NCI-H1436 (cell line): ENCODE data around the gene ING5.

Experiments used
- DNase-seq: peaks from one replicate; lab custom pipeline; 2025; lab: John Stamatoyannopoulos, UW

Gene ING5

GRCh38 chr2:241672243-241673188 is 29.3 kb upstream of the ING5 start:
- DNase-seq, result no peak

GRCh38 chr2:241673189-241673663 is 28.6 kb upstream of the ING5 start:
- no peak for DNase-seq

- no peak for DNase-seq
These were observed 27.8 kb upstream of the ING5 start for GRCh38 chr2:241673797-241674725.

GRCh38 chr2:241675885-241676284 is 26.0 kb upstream of the ING5 start:
- DNase-seq, result no peak

GRCh38 chr2:241676665-241677064 is 25.2 kb upstream of the ING5 start:
- DNase-seq, result no peak

GRCh38 chr2:241677392-241677791 is 24.4 kb upstream of the ING5 start:
- DNase-seq, result no peak

- no peak for DNase-seq
These were observed 23.5 kb upstream of the ING5 start for GRCh38 chr2:241678307-241678706.

GRCh38 chr2:241678784-241679540 is 22.9 kb upstream of the ING5 start:
- DNase-seq, result no peak

GRCh38 chr2:241680044-241680443 is 21.8 kb upstream of the ING5 start:
- no peak for DNase-seq

GRCh38 chr2:241680827-241681599 is 20.8 kb upstream of the ING5 start:
- no peak for DNase-seq

GRCh38 chr2:241686324-241686649 is 15.6 kb upstream of the ING5 start:
- no peak for DNase-seq

- peak; percentile 94 for DNase-seq
These were observed 15.0 kb upstream of the ING5 start, which contains the start of gene DTYMK for GRCh38 chr2:241686650-241687425. DTYMK (minus strand) TSS chr2:241686815; CDS start chr2:241686783, 32 bp downstream.

- DNase-seq, result no peak
These were observed 12.5 kb upstream of the ING5 start for GRCh38 chr2:241689306-241689705.

GRCh38 chr2:241690202-241690717 is 11.6 kb upstream of the ING5 start:
- no peak for DNase-seq

- no peak for DNase-seq
These were observed 9.4 kb upstream of the ING5 start for GRCh38 chr2:241692448-241692847.

GRCh38 chr2:241695651-241696050 is 6.2 kb upstream of the ING5 start:
- no peak for DNase-seq

- DNase-seq, result no peak
These were observed 765 bp upstream of the ING5 start for GRCh38 chr2:241701149-241701398.

- DNase-seq, result peak; percentile 79
These were observed 554 bp downstream of the ING5 start for GRCh38 chr2:241702155-241703031.

- no peak for DNase-seq
These were observed 1.3 kb downstream of the ING5 start for GRCh38 chr2:241703032-241703604.
